Activated B cell treated with CpG ODN at 0.5 μM for 24 hours (primary cell): Measurements from ENCODE around the gene VSX2. TPM values are rescaled to one million over a fixed set of nuclear protein-coding genes. Genes with fewer than 3 reads are reported as not detected.

Source experiments
- ATAC-seq: fragments of 200-7000 bp; cut with Tn5 transposase; one replicate; pipeline ENCODE4 v1.10.0; 2021; ENCODE audit warnings: low read depth, mild to moderate bottlenecking, moderate library complexity
- CTCF ChIA-PET: fragments of 350-600 bp; sonication (Branson Sonifier 250); formaldehyde crosslinking; loops from one replicate; lab custom pipeline; 2021; ENCODE audit warnings: antibody characterized with exemption; lab: Charles Lee
- POLR2A ChIA-PET: fragments of 350-600 bp; sonication (Branson Sonifier 250); formaldehyde crosslinking; loops from one replicate; lab custom pipeline; 2021; ENCODE audit warnings: antibody characterized with exemption; lab: Charles Lee
- DNase-seq: peaks from one replicate; pipeline ENCODE4 v3.0.0; 2022
- H3K27ac Mint-ChIP-seq: one replicate; pipeline ENCODE4 v1.8.0; 2020; ENCODE audit warnings: mixed read lengths
- H3K27me3 Mint-ChIP-seq: one replicate; pipeline ENCODE4 v1.8.0; 2021; ENCODE audit warnings: mixed read lengths
- H3K36me3 Mint-ChIP-seq: one replicate; pipeline ENCODE4 v1.8.0; 2021; ENCODE audit warnings: low read depth, mixed read lengths
- H3K4me1 Mint-ChIP-seq: one replicate; pipeline ENCODE4 v1.8.0; 2021; ENCODE audit warnings: mixed read lengths
- H3K4me3 Mint-ChIP-seq: one replicate; pipeline ENCODE4 v1.8.0; 2020; ENCODE audit warnings: mild to moderate bottlenecking, mixed read lengths
- H3K9me3 Mint-ChIP-seq: one replicate; pipeline ENCODE4 v1.8.0; 2020; ENCODE audit warnings: mixed read lengths
- intact Hi-C: fragments of 100-400 bp; cut with micrococcal nuclease; formaldehyde crosslinking; loops from one replicate; pipeline ENCODE4 v1.15.1; 2024
- total RNA-seq: library from RNA; stranded (reverse); gene quantifications from 2 replicates; pipeline ENCODE4 v1.2.3, GENCODE V29; 2022
- TF ChIP-seq, protein P1 (sequence below): fragments of 200-600 bp; IDR thresholded peaks from one replicate; pipeline ENCODE4 v1.8.0; 2022; ENCODE audit warnings: antibody characterized with exemption, mild to moderate bottlenecking

Gene VSX2
- total RNA-seq, 1 donor from 2014 or later, result not detected

DNA sequence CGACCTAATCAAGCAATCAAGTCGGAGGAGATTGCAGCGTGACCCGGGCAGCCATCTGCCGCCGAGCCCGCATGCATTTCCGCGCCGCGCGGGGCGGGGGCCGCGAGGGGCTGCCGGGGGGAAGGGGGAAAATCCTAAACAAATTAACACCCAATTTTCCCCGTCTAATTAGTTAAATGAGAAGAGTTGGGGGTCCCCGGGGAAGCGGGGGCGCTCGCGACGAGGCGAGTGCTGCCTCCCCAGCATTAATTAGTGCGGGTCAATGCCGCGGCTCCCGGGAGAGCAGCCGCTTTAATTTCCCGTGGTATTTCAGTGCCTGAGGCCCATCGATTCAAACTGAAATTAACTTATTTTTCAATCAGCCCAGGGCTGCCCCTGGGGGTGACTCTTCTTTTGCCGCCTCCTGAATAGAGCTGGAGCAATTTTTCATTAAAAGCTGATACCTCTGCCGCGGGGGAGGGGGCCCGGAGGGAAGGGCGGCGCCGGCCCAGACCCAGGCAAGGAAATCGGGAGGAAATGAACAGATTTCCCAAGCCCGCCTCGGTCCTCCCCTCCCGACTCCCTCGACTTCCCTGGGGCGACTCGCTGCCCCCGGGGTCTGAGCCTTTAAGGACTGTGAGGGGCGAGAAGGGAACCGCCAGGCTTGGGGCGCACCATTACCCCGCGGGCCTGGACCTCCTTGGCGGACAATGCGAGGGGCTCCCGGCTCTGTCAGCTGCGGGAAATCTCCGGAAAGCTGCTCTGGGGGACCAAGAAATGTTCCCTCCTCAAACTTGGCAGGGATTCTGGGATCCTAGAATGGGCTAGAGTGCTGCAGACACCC, 18.9 kb downstream of the VSX2 start:
- ATAC-seq, result peak; percentile 18
- POLR2A ChIA-PET, result interaction anchor here (0.6 kb wide), 1 partner anchor 1212 kb away, joined by 3 read pairs; no protein-coding TSS in a partner anchor
- TF ChIP-seq, protein P1, sequence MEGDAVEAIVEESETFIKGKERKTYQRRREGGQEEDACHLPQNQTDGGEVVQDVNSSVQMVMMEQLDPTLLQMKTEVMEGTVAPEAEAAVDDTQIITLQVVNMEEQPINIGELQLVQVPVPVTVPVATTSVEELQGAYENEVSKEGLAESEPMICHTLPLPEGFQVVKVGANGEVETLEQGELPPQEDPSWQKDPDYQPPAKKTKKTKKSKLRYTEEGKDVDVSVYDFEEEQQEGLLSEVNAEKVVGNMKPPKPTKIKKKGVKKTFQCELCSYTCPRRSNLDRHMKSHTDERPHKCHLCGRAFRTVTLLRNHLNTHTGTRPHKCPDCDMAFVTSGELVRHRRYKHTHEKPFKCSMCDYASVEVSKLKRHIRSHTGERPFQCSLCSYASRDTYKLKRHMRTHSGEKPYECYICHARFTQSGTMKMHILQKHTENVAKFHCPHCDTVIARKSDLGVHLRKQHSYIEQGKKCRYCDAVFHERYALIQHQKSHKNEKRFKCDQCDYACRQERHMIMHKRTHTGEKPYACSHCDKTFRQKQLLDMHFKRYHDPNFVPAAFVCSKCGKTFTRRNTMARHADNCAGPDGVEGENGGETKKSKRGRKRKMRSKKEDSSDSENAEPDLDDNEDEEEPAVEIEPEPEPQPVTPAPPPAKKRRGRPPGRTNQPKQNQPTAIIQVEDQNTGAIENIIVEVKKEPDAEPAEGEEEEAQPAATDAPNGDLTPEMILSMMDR, result no peak
- intact Hi-C loops, result loop anchor here (1.0 to 2.0 kb wide), 2 partner anchors 45 to 147 kb away; partner anchors contain the start of gene ABCD4
- Mint-ChIP-seq H3K4me3 (peak overlapping the region; percentile 81), H3K27ac (no peak overlapping the region), H3K9me3 (no peaks in the 10 kb centered on the region), H3K27me3 (peaks cover 10% of the 10 kb centered on the region), H3K4me1 (peaks cover 12% of the 10 kb centered on the region), H3K36me3 (no peaks in the 10 kb centered on the region)
- no peak for DNase-seq
- CTCF ChIA-PET, result interaction anchor here (1.2 to 1.4 kb wide), 2 partner anchors 8 to 16 kb away, joined by 3 to 4 read pairs; no protein-coding TSS in a partner anchor

DNA sequence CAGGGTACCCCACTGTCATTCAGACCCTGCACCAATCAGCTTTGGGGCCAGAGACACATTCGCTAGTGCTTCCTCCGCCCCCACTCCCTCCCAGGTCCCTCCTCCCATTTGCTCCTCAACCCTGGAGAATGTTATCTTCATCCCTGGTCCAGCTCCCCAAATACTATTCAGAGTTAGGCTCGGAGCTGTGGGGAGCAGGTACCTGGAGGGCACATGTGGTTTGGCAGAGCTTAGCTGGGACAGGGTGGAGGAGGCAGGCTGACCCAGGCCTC, 19.5 kb downstream of the VSX2 start:
- CTCF ChIA-PET, result interaction anchor here (1.2 kb wide), 1 partner anchor 12 kb away, joined by 3 read pairs; no protein-coding TSS in a partner anchor
- H3K9me3 Mint-ChIP-seq, result no peaks in the 10 kb centered on the region
- H3K4me1 Mint-ChIP-seq, result peaks cover 12% of the 10 kb centered on the region
- POLR2A ChIA-PET, result no interaction called here
- DNase-seq, result no peak
- H3K27ac Mint-ChIP-seq, result no peak overlapping the region
- intact Hi-C loops, result no loop called here
- peaks cover 11% of the 10 kb centered on the region for H3K27me3 Mint-ChIP-seq
- TF ChIP-seq, protein P1, result no peak
- no peaks in the 10 kb centered on the region for H3K36me3 Mint-ChIP-seq
- H3K4me3 Mint-ChIP-seq, result no peak overlapping the region
- no peak for ATAC-seq

DNA sequence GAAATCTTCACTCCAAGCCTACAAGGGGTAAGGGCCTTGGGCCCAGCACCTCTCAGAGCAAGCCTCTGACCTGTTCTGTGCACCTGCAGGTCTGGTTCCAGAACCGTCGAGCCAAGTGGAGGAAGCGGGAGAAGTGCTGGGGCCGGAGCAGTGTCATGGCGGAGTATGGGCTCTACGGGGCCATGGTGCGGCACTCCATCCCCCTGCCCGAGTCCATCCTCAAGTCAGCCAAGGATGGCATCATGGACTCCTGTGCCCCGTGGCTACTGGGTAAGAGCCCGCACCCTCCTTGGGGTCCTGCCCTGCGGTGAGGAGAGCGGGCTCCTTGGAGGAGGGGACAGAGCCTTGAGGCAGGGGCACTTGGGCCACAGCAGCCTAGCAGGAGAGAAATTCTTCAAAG, 20.3 kb downstream of the VSX2 start:
- ChIA-PET CTCF (interaction anchor here (1.2 kb wide), 1 partner anchor 13 kb away, joined by 3 read pairs; no protein-coding TSS in a partner anchor), POLR2A (no interaction called here)
- Mint-ChIP-seq H3K36me3 (no peaks in the 10 kb centered on the region), H3K4me1 (peaks cover 12% of the 10 kb centered on the region), H3K4me3 (peak overlapping the region; percentile 55), H3K9me3 (no peaks in the 10 kb centered on the region), H3K27ac (no peak overlapping the region), H3K27me3 (peaks cover 9% of the 10 kb centered on the region)
- TF ChIP-seq, protein P1, result no peak
- DNase-seq (no peak), ATAC-seq (no peak)
- intact Hi-C loops, result no loop called here

DNA sequence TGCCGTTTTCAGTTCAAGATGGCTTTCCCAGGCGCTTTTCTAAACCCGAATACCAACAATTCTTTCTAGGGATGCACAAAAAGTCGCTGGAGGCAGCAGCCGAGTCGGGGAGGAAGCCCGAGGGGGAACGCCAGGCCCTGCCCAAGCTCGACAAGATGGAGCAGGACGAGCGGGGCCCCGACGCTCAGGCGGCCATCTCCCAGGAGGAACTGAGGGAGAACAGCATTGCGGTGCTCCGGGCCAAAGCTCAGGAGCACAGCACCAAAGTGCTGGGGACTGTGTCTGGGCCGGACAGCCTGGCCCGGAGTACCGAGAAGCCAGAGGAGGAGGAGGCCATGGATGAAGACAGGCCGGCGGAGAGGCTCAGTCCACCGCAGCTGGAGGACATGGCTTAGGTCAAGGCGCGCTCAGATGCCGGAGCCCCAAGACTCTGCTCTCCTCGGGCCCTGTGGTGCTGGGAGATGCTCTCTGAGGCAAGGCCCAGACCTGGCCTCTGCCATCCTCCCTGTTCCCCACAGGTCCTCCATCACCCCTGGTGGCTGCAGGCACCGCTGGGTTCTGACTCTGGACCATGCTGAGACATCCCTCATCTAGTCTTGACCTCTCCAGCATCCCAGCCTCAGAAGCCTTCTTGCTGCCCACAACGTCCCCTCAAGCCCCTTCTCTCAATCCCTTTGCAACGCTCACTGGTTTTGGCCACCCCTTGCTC, 21.4 kb downstream of the VSX2 start:
- H3K9me3 Mint-ChIP-seq, result no peaks in the 10 kb centered on the region
- intact Hi-C loops, result no loop called here
- CTCF ChIA-PET, result no interaction called here
- H3K27me3 Mint-ChIP-seq, result peaks cover 6% of the 10 kb centered on the region
- ATAC-seq, result no peak
- TF ChIP-seq, protein P1, result no peak
- H3K36me3 Mint-ChIP-seq, result no peaks in the 10 kb centered on the region
- H3K4me1 Mint-ChIP-seq, result peaks cover 12% of the 10 kb centered on the region
- DNase-seq, result no peak
- POLR2A ChIA-PET, result no interaction called here
- no peak overlapping the region for H3K27ac Mint-ChIP-seq
- no peak overlapping the region for H3K4me3 Mint-ChIP-seq

DNA sequence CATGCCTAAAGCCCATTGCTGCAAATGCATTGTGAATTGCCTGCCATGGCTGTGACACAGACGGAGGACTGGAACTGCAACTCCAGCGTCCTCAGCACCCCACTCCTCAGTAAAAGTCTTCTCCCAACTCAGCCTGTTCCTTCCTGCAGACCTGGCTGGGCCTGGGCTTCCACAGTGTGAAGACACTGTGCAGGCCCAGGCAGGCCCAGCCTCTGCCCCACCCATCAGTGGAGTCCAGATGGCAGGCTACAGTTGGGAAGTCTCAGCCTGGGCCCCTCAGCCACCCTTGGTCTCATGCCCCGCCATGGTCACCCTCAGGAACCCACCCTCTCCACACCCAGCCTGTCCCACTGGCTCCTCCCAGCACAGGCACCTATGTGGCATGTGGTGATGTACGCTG, 22.0 kb downstream of the VSX2 start:
- intact Hi-C loops, result no loop called here
- H3K27me3 Mint-ChIP-seq, result peaks cover 6% of the 10 kb centered on the region
- no peak overlapping the region for H3K27ac Mint-ChIP-seq
- ATAC-seq, result no peak
- TF ChIP-seq, protein P1, result no peak
- H3K4me3 Mint-ChIP-seq, result no peak overlapping the region
- POLR2A ChIA-PET, result no interaction called here
- CTCF ChIA-PET, result no interaction called here
- no peak for DNase-seq
- no peaks in the 10 kb centered on the region for H3K36me3 Mint-ChIP-seq
- no peaks in the 10 kb centered on the region for H3K9me3 Mint-ChIP-seq
- peaks cover 12% of the 10 kb centered on the region for H3K4me1 Mint-ChIP-seq
